Uterus (tissue), 2 donors: ENCODE data around the gene MACROH2A1.

Experiments used
- POLR2A ChIP-seq, 2 donors: fragments of 450-650 bp; IDR thresholded peaks; one replicate each; pipeline ENCODE4 v1.6.1; 2016; ENCODE audit warnings: antibody characterized with exemption in 2 of 2, mild to moderate bottlenecking in 1 of 2, moderate library complexity in 1 of 2
- TF ChIP-seq, protein P1 (sequence below), 4 experiments: fragments of 200-600 bp in 2 of 4; fragments of 450-650 bp in 2 of 4; sonication (generic) in 2 of 4; IDR thresholded peaks; one replicate each; pipeline ENCODE4 v1.5.1; 2016 to 2019; ENCODE audit warnings: antibody characterized with exemption in 4 of 4, mild to moderate bottlenecking in 2 of 4, moderate library complexity in 1 of 4

GRCh38 chr5:135384898-135385297 is 14.1 kb downstream of the MACROH2A1 start:
- TF ChIP-seq, protein P1, sequence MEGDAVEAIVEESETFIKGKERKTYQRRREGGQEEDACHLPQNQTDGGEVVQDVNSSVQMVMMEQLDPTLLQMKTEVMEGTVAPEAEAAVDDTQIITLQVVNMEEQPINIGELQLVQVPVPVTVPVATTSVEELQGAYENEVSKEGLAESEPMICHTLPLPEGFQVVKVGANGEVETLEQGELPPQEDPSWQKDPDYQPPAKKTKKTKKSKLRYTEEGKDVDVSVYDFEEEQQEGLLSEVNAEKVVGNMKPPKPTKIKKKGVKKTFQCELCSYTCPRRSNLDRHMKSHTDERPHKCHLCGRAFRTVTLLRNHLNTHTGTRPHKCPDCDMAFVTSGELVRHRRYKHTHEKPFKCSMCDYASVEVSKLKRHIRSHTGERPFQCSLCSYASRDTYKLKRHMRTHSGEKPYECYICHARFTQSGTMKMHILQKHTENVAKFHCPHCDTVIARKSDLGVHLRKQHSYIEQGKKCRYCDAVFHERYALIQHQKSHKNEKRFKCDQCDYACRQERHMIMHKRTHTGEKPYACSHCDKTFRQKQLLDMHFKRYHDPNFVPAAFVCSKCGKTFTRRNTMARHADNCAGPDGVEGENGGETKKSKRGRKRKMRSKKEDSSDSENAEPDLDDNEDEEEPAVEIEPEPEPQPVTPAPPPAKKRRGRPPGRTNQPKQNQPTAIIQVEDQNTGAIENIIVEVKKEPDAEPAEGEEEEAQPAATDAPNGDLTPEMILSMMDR (IDR thresholded peaks at IDR 0.05): no peak
- TF ChIP-seq POLR2A (IDR thresholded peaks at IDR 0.05): no peak
